AG09309 (cell line): ENCODE data around the gene RBMS1.

Source experiments
- DNase-seq: peaks from one replicate; pipeline ENCODE4 v3.0.0-alpha.2; 2010; ENCODE audit warnings: low read depth
- H3K4me3 ChIP-seq: 2 replicates; pipeline ENCODE4 v1.5.1; 2011; ENCODE audit warnings: mild to moderate bottlenecking, low read depth, low read length, moderate library complexity; ENCODE audit not compliant: control insufficient read depth
- CTCF ChIP-seq: IDR thresholded peaks from 2 replicates; pipeline ENCODE4 v1.5.1; 2011; ENCODE audit warnings: mild to moderate bottlenecking, low read depth, low read length, inconsistent platforms; ENCODE audit not compliant: insufficient read depth, control insufficient read depth; ENCODE audit errors: missing control alignments

The RBMS1 gene

GRCh38 chr2:160222546-160223283 is 270.9 kb downstream of the RBMS1 start:
- no peak overlapping the region for H3K4me3 ChIP-seq
- no peak for TF ChIP-seq CTCF
- no peak for DNase-seq
